Subcutaneous adipose tissue (tissue), 4 donors: ENCODE data around the gene WNT2. TPM values are rescaled to one million over a fixed set of nuclear protein-coding genes. Genes with fewer than 3 reads are reported as not detected.

ENCODE experiments used
- CTCF ChIP-seq: fragments of 450-650 bp; IDR thresholded peaks from one replicate; pipeline ENCODE4 v1.5.1; 2016; ENCODE audit warnings: low read depth, mild to moderate bottlenecking, control low read depth, antibody characterized with exemption, moderate library complexity
- total RNA-seq, 4 donors: library from RNA; depleted of rRNA; stranded (reverse); fragments of >200 nt; gene quantifications; one replicate each; pipeline ENCODE4 v1.1.0, GENCODE V29; 2016

WNT2 gene
- total RNA-seq, 4 donors from 2014 or later, result 0.38 to 1.8 (median 0.67) TPM

- no peak for TF ChIP-seq CTCF
Observed at GRCh38 chr7:117249696-117250095, 73.2 kb downstream of the WNT2 start.

GRCh38 chr7:117248829-117249228 is 74.0 kb downstream of the WNT2 start:
- TF ChIP-seq CTCF, result no peak

- TF ChIP-seq CTCF, result no peak
Observed at GRCh38 chr7:117247809-117248208, 75.0 kb downstream of the WNT2 start.

GRCh38 chr7:117243390-117243789 is 79.5 kb downstream of the WNT2 start:
- TF ChIP-seq CTCF, result no peak

GRCh38 chr7:117241088-117241487 is 81.8 kb downstream of the WNT2 start:
- TF ChIP-seq CTCF, result no peak

- TF ChIP-seq CTCF, result no peak
Observed at GRCh38 chr7:117238937-117239336, 83.9 kb downstream of the WNT2 start.

GRCh38 chr7:117238472-117238871 is 84.4 kb downstream of the WNT2 start:
- no peak for TF ChIP-seq CTCF
